ENCODE results near the gene CDON.

GRCh38 chr11:125931116-125931515 is 131.6 kb downstream of the CDON start:
- no peak for TF ChIP-seq POLR2A (IDR thresholded peaks at IDR 0.05; ENCODE audit: low read length)
- TF ChIP-seq GATA1 (IDR thresholded peaks at IDR 0.05; ENCODE audit: low read depth, low read length): no peak
